Mesothelial cell of epicardium (in vitro differentiated cells): ENCODE data around the gene FBXO7. TPM values are rescaled to one million over a fixed set of nuclear protein-coding genes. Genes with fewer than 3 reads are reported as not detected.
"Not testable (repeated sequence)": the region's sequence is repeated elsewhere in the genome, so short reads cannot be mapped to it uniquely, and the experiment has no call there.

ENCODE experiments used
- DNase-seq, 2 experiments: peaks; one replicate each; pipeline ENCODE4 v3.0.0; 2021; ENCODE audit warnings: low spot score in 2 of 2; ENCODE audit not compliant: unreplicated experiment in 2 of 2
- H3K27ac Mint-ChIP-seq: 2 replicates; pipeline ENCODE4 v1.8.0; 2021; ENCODE audit warnings: mixed read lengths
- H3K27me3 Mint-ChIP-seq: 2 replicates; pipeline ENCODE4 v1.8.0; 2021; ENCODE audit warnings: low read depth, mixed read lengths
- H3K36me3 Mint-ChIP-seq: 2 replicates; pipeline ENCODE4 v1.8.0; 2021; ENCODE audit warnings: mixed read lengths
- H3K4me1 Mint-ChIP-seq: 2 replicates; pipeline ENCODE4 v1.8.0; 2021; ENCODE audit warnings: mixed read lengths
- H3K4me3 Mint-ChIP-seq: 2 replicates; pipeline ENCODE4 v1.8.0; 2021; ENCODE audit warnings: mild to moderate bottlenecking, moderate library complexity, mixed read lengths
- H3K9me3 Mint-ChIP-seq: 2 replicates; pipeline ENCODE4 v1.8.0; 2021; ENCODE audit warnings: mixed read lengths
- CTCF ChIP-seq: fragments of 200-600 bp; sonication (generic); IDR thresholded peaks from one replicate; pipeline ENCODE4 v1.5.0; 2021; ENCODE audit warnings: antibody characterized with exemption; ENCODE audit not compliant: unreplicated experiment
- total RNA-seq: library from RNA; stranded (reverse); gene quantifications from 3 replicates; pipeline ENCODE4 v1.2.1, GENCODE V29; 2021

The FBXO7 gene
- total RNA-seq, 1 donor from 2014 or later, result 86.7 TPM

GRCh38 chr22:32473388-32473952 is 1.1 kb upstream of the FBXO7 start:
- Mint-ChIP-seq H3K4me1 (peaks cover 17% of the 10 kb centered on the region), H3K27ac (peak overlapping the region; percentile 72), H3K27me3 (peaks cover 24% of the 10 kb centered on the region), H3K4me3 (peak overlapping the region; percentile 88), H3K9me3 (no peaks in the 10 kb centered on the region), H3K36me3 (no peaks in the 10 kb centered on the region)
- DNase-seq, result no peak
- TF ChIP-seq CTCF, result peak; percentile 61

- Mint-ChIP-seq H3K4me1 (peaks cover 19% of the 10 kb centered on the region), H3K36me3 (peaks cover 7% of the 10 kb centered on the region), H3K27ac (peak overlapping the region; percentile 97), H3K9me3 (no peaks in the 10 kb centered on the region), H3K27me3 (peaks cover 5% of the 10 kb centered on the region), H3K4me3 (peak overlapping the region; percentile 88)
- DNase-seq, result no peak
- TF ChIP-seq CTCF, result no peak
Measured at GRCh38 chr22:32475468-32476010, 928 bp downstream of the FBXO7 start.

- Mint-ChIP-seq H3K9me3 (no peaks in the 10 kb centered on the region), H3K4me1 (peaks cover 19% of the 10 kb centered on the region), H3K27ac (peak overlapping the region; percentile 97), H3K27me3 (peaks cover 1% of the 10 kb centered on the region), H3K36me3 (peaks cover 7% of the 10 kb centered on the region), H3K4me3 (peak overlapping the region; percentile 88)
- no peak for TF ChIP-seq CTCF
- DNase-seq, result no peak
Measured at GRCh38 chr22:32476281-32477195, 1.9 kb downstream of the FBXO7 start.

- H3K27me3 Mint-ChIP-seq, result no peaks in the 10 kb centered on the region
- no peak for TF ChIP-seq CTCF
- no peak for DNase-seq
- H3K4me1 Mint-ChIP-seq, result peaks cover 19% of the 10 kb centered on the region
- peaks cover 7% of the 10 kb centered on the region for H3K36me3 Mint-ChIP-seq
- no peak overlapping the region for H3K4me3 Mint-ChIP-seq
- H3K9me3 Mint-ChIP-seq, result no peaks in the 10 kb centered on the region
- H3K27ac Mint-ChIP-seq, result no peak overlapping the region
Measured at GRCh38 chr22:32477596-32477995, 3.0 kb downstream of the FBXO7 start.

- H3K27ac Mint-ChIP-seq, H3K36me3 Mint-ChIP-seq, H3K9me3 Mint-ChIP-seq, H3K4me3 Mint-ChIP-seq, DNase-seq, H3K27me3 Mint-ChIP-seq: not testable (repeated sequence)
- peaks cover 14% of the 10 kb centered on the region for H3K4me1 Mint-ChIP-seq
Measured at GRCh38 chr22:32478552-32478951, 3.9 kb downstream of the FBXO7 start.

GRCh38 chr22:32478994-32479393 is 4.4 kb downstream of the FBXO7 start:
- Mint-ChIP-seq H3K36me3 (peaks cover 7% of the 10 kb centered on the region), H3K9me3 (no peaks in the 10 kb centered on the region), H3K27me3 (no peaks in the 10 kb centered on the region), H3K27ac (no peak overlapping the region), H3K4me1 (peaks cover 14% of the 10 kb centered on the region), H3K4me3 (no peak overlapping the region)
- DNase-seq, result no peak
- no peak for TF ChIP-seq CTCF
